GM15510 (cell line): ENCODE results near the gene ERBIN.

ENCODE experiments used
- POLR2A ChIP-seq: IDR thresholded peaks from 3 replicates; pipeline ENCODE4 v1.6.1; 2011; ENCODE audit warnings: borderline replicate concordance; ENCODE audit not compliant: insufficient read length; ENCODE audit errors: extremely low read depth

ERBIN gene

DNA sequence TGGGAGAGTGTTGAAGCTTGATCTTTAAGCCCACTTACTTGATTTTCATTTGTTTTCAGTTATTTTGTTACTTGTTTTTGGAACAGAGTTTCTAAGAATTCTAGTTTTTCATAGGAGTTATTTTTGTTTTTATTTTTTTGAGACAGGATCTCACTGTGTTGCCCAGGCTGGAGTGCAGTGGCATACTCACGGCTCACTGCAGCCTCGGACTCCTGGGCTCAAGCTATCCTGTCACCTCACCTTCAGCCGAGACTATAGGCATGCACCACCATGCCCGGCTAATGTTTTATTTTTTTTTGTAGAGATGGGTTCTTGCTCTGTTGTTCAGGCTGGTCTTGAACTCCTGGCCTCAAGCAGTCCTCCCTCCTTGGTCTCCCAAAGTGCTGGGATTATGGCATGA lies 6.3 kb downstream of the ERBIN start:
- no peak for TF ChIP-seq POLR2A

DNA sequence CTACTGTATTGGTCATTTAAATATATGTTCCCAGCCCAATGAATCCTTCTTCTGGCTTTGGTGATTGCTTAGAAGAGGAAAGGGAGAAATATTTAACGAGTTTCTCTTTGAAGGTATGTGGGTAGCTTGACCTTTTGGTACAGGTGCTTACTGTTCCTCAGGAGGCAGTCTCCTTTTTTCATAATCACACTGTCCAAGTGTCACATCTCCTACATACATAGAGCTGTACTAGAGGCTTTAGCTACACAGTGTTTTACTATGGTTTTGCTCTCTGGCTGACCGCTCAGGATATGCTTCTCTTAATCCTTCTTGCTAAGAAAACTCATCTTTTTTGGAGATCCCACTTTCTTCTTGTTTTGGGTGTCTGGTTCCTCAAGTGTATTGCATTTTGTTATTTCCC lies 6.9 kb downstream of the ERBIN start:
- no peak for TF ChIP-seq POLR2A

DNA sequence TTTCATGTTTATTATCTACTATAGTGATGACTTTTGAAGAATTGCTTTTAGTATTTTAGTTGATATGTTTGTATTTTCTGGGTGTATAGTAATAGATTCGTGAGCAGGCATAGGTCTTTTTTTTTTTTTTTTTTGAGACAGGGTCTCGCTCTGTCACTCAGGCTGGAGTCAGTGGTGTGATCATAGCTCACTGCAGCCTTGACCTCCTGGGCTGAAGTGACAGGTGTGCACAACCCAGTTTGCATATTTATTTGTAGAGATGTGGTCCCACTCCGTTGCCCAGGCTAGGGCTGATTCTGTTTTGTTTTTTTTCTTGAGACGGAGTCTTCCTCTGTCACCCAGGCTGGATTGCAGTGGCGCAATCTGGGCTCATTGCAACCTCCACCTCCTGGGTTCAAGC lies 11.9 kb downstream of the ERBIN start:
- no peak for TF ChIP-seq POLR2A

DNA sequence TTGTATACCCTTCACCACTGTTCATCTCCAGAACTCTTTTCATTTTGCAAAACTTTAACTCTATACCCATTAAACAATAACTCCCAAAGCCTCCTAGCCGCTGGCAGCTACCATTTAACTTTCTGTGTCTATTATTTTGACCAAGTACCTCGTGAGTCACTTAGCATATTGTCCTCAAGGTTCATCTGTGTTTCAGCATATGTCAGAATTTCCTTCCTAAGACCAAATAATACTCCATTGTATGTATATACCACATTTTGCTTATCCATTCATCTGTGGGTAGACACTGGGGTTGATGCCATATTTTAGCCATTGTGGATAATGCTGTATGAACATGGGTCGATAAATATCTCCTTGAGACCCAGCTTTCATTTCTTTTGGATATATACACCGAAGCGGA lies 17.4 kb downstream of the ERBIN start:
- TF ChIP-seq POLR2A: no peak

DNA sequence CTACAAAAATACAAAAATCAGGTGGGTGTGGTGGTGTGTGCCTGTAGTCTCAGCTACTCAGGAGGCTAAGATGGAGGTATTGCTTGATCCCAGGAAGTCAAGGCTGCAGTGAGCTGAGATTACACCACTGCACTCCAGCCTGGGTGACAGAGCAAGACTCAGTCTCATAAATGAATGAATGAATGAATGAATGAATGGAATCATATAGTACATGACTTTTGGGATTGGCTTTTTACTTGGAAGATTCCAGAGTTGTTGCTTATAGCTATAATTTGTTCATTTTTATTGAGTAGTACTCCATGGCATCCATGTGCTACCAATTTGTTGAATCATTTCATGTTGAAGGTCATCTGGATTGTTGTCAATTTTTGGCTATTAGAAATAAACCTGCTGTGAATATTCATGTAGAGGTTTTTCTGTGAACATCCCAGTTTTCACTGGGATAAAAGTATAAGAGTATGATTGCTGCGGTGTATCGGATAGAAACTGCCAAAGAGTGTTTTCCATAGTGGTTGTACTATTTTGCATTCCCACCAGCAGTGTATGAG lies 19.9 kb downstream of the ERBIN start:
- no peak for TF ChIP-seq POLR2A

DNA sequence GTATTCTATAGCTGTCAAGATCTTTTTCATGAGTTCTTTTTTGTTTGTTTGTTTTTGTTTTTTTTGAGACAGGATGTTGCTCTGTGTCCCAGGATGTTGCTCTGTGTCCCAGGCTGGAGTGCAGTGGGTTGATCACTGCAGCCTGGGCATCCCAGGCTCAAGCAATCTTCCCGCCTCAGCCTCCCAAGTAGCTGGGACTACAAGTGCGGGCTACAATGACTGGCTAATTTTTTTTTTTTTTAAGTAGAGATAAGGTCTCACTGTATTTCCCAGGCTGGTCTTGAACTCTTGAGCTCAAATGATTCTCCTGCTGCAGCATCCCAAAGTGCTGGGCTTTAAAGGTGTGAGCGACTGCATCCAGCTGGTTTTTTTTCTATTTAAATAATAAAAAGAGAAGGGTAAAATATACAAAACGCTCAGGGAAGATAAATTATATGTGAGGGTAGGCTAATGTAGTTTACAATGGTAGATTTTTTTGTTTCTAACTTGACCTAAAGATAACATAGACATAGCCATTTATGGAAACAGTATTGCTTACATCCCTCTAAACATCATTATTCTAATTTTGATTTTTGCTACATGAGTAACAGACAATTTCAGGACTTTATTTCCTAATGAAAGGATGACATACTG lies 21.9 kb downstream of the ERBIN start:
- no peak for TF ChIP-seq POLR2A

DNA sequence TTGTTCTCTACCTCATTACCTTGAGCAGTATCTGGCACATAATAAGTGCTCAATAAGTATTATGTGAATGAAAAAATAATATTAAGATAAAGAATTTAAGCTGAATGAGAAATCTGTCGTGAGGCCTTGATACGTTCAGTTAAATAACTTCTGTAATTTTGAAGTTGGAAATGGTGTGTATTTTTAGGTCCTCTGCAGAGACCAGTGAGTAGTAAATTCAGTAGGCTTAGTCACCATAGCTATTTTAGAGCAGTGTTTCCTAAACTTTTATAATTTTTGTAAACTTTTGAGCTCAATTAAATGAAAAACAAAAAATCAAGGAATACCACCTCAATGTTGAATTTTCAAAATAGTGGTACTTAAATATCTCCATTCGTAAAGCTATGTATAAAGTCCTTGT lies 25.0 kb downstream of the ERBIN start:
- no peak for TF ChIP-seq POLR2A

DNA sequence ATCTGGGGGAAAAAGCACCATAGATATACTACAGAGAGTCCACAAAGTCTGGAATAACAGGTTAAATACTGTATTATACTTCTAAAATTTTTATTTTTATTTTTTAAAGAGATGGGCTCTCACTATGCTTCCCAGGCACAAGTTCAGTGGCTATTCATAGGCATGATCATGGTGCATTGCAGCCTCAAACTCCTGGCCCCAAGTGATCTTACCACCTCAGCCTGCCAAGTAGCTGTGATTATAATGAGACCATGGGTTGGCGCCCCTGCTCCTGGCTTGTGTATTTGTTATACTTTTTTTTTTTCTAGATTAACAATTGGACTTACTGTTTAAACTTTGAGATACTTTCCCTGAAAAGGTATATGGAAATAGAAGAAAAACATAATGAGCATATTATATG lies 25.9 kb downstream of the ERBIN start:
- TF ChIP-seq POLR2A: no peak

DNA sequence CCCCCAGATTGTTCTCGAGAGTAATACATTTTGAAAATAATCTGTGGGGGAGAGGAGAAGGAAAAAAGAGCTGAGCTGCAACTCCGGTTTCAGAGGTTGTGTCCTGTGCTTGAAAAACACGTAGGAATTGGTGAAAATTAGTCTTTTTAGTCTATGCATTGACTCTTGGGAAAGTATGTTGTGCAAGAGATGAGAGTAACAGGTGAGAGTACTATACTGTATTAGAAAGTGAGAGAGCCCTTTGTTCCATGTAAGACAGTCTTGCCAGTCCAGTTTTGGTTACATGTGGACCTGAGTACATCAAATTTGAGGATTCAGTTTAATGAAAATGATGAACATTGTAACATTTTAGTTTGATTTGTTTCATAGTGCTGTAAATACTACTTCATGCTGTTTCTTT lies 27.8 kb downstream of the ERBIN start:
- TF ChIP-seq POLR2A: no peak

DNA sequence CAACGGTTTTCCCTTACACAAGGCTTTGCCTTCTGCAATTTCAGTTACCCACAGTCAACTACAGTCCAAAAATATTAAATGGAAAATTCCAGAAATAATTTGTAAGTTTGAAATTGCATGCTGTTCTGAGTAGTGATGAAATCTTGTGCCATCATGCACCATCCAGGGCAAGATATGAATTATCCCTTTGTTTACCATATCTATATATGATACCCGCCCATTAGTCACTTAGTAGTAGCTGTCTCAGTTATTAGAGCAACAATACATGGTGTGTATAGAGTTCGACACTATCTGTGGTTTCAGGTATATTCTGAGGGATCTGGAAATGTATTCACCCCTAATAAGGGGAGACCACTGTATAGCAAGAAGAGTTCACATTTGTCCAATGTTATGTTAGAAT lies 29.4 kb downstream of the ERBIN start:
- TF ChIP-seq POLR2A: no peak

DNA sequence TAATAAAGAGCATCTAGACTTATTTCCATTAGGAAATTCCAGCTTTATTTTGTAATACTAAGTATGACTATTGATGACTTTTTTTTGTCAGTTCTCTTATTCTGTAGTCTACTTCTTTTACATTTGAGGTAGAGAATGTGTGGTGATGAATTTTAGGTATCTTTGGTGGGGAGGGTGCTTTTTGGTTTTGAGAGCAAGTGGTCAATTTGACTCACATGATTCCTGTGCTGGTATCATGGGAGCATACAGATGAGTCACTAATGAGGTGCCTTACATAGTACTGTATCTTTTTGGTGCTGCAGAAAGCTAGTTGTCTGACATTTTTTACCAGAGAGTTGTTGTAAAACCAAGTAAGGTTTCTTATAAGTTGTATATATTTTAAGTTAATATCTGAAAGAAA lies 35.3 kb downstream of the ERBIN start:
- TF ChIP-seq POLR2A: no peak

DNA sequence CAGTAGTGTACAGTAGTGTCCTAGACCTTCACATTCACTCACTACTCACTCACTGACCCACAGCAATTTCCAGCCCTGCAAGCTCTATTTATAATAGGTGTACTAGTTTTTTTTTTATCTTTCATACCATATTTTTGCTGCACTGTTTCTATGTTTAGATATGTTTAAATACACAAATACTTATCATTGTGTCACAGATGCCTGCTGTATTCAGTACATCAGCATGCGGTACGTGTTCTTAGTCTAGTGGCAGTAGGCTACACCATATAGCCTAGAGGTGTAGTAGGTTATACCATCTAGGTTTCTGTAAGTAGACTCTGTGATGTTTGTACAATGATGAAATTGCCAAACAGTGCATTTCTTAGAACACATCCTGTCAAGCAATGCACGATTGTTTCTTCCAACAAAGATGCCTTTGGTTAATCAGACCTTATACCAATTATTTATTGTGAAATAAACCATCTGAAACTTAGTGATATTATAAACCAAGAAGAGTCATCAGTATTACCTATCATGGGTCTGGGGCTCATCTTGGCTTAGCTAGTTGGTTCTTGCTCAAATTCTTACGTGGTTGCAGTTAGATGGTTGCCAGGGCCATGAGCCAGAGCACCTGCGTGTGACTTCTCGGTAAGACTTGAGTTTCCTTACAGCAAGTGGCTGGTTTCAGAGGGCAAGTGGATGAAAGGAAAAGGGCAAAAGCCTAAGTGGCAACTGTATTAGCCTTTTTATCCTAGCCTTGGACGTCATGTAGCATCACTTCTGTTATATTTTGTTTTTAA lies 41.1 kb downstream of the ERBIN start:
- TF ChIP-seq POLR2A: no peak

DNA sequence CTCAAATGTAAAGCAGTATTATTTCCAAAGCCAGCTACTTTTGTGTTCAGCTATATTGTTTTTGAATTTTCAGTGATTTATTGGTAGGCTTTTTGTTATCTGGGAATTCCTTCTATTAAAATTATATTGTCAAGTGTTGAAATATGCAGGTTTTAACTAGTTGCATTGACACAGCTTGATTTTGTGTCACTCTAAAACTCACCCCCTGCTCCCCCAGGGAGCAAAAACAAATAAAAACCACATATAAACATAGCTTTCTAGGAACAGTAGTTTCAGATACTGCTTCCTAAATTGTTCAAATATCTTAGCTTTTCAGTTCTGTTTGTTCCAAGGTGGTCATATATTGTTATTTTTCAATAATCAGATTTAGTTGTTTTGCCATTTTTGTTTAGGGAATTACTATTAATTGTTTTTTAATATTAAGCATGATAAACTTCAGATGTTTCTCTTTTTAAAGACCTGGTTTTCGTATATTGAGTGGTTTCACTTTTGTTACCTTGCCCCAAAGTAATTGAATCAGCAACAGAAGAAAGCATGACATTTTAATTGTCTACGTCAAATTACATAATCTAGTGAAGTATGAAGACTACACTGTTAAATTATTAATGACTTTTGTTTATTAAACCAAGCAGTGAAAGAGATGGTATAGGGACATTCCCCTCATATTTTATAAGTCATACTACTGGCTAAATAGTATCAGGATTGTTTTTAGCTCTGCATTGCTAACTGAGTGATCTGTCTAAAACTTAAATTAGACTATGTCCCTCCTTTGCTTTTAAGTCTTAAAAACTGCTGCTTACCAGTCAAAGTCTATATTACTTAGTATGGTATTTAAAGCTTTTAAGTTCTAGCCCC lies 43.4 kb downstream of the ERBIN start:
- no peak for TF ChIP-seq POLR2A

DNA sequence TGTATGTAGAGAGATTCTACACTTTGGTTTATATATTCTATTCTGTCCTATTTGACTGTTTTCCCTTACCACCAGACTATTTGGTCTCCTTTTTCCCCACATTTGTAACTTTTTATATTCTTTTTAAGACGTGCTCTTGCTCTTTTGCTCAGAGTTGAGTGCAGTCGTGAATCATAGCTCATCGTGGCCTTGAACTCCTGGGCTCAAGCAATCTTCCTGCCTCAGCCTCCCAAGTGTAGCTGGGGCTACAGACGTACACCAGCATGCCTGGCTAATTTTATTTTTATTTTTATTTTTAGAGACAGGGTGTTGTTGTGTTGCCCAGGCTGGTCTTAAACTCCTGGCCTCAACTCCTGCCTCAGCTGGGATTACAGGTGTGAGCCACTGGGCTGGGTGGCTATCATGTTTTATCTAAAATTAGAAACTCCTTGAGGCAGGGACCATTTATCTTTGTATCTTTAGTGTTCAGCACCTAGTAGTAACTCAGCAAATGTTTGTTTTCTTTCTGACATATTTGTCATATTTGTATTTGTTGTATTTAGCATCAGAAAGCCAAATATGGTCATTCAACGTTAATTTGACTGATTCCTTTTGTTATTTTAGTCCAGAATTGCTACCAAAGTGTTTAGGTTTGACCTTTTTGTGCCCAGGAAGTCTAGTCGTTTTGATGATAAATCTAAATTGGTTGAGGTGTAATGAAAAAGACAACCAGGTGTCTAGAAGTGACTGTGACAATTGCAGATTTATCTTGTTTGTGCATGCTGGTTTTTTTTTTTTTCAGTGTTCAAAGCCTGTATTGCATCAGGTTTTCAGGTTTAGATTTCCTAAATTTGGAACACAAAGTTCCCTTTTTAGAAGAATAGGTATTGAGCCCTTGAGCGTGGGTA lies 44.3 kb downstream of the ERBIN start:
- TF ChIP-seq POLR2A: no peak
